K562 (cell line): ENCODE results near the gene MAP3K12. TPM values are rescaled to one million over a fixed set of nuclear protein-coding genes. Genes with fewer than 3 reads are reported as not detected.

Experiments
- ATAC-seq: fragments of 200-7000 bp; cut with Tn5 transposase; 3 replicates; pipeline ENCODE4 v1.9.1; 2020; ENCODE audit warnings: moderate library complexity
- BruUV-seq: library from RNA; stranded (reverse); fragments of 400-500 nt; replicated peaks from 2 replicates; lab custom pipeline; 2021; lab: Mats Ljungman, UMichigan
- CTCF ChIA-PET: fragments of 300-600 bp; formaldehyde crosslinking; extraction: SDS; loops from one replicate; lab custom pipeline; 2021; ENCODE audit warnings: low intra/inter-chr PET ratio; lab: Yijun Ruan, JAX
- POLR2A ChIA-PET: fragments of 300-600, 350-650 bp; sonication (Branson Sonifier 250); formaldehyde crosslinking; extraction: SDS; loops from one replicate; lab custom pipeline; 2021; ENCODE audit warnings: antibody characterized with exemption, inconsistent platforms; lab: Yijun Ruan, JAX
- DNase-seq, 4 experiments: peaks; one replicate each; pipeline versions ENCODE4 v3.0.0 to v3.0.0-alpha.2; 2011 to 2018; ENCODE audit warnings: low spot score in 3 of 4, mixed read lengths in 3 of 4; ENCODE audit errors: extremely low read depth in 1 of 4
- FAIRE-seq: peaks from 2 replicates; lab custom pipeline; 2011; peaks lifted over from hg19 to GRCh38; lab: Jason Lieb, UNC
- H2AFZ ChIP-seq: 2 replicates; pipeline ENCODE4 v1.6.0; 2011; ENCODE audit warnings: low read depth, low read length, control low read depth, inconsistent platforms
- H3K27ac ChIP-seq: fragments of 200-600 bp; 3 replicates; pipeline ENCODE4 v1.8.0; 2011; ENCODE audit warnings: low read depth, mild to moderate bottlenecking, control low read depth, inconsistent platforms, low read length, moderate library complexity, mixed read lengths; ENCODE audit errors: extremely low read depth
- H3K27me3 ChIP-seq, 2 experiments: fragments of 300-600 bp in 1 of 2; 2 replicates in 1 of 2; 3 replicates in 1 of 2; pipeline versions ENCODE4 v1.6.0 to v1.8.0; 2011; ENCODE audit warnings: inconsistent platforms in 2 of 2, low read length in 2 of 2, mild to moderate bottlenecking in 1 of 2, mixed read lengths in 1 of 2, moderate library complexity in 1 of 2; ENCODE audit not compliant: control insufficient read depth in 2 of 2, insufficient read depth in 2 of 2
- H3K36me3 ChIP-seq: fragments of 300-600 bp; 3 replicates; pipeline ENCODE4 v1.8.0; 2011; ENCODE audit warnings: mild to moderate bottlenecking, low read length, inconsistent platforms; ENCODE audit not compliant: control insufficient read depth, insufficient read depth
- H3K4me1 ChIP-seq, 2 experiments: fragments of 200-600 bp in 1 of 2; replicated peaks in 1 of 2; 2 replicates in 1 of 2; 3 replicates in 1 of 2; pipeline versions ENCODE4 v1.5.1 to v1.8.0; 2011; ENCODE audit warnings: inconsistent platforms in 2 of 2, low read length in 2 of 2, mild to moderate bottlenecking in 1 of 2, mixed read lengths in 1 of 2, moderate library complexity in 1 of 2; ENCODE audit not compliant: control insufficient read depth in 2 of 2, insufficient read depth in 2 of 2
- H3K4me2 ChIP-seq: 2 replicates; pipeline ENCODE4 v1.6.1; 2011; ENCODE audit warnings: low read length, control low read depth, inconsistent platforms, mixed read lengths; ENCODE audit not compliant: insufficient read depth
- H3K4me3 ChIP-seq: fragments of 200-600 bp; sonication (generic), shearing (Covaris generic); 2 replicates; pipeline ENCODE4 v1.5.1; 2016; ENCODE audit warnings: control low read depth, inconsistent platforms
- H3K79me2 ChIP-seq: fragments of 200-600 bp; 3 replicates; pipeline ENCODE4 v1.8.0; 2011; ENCODE audit warnings: low read length, inconsistent platforms; ENCODE audit not compliant: control insufficient read depth, insufficient read depth
- H3K9ac ChIP-seq, 2 experiments: 2 replicates each; pipeline versions ENCODE4 v1.6.0 to v1.6.1; 2011; ENCODE audit warnings: low read depth in 2 of 2, low read length in 2 of 2, control low read depth in 1 of 2, inconsistent platforms in 1 of 2, mild to moderate bottlenecking in 1 of 2, mixed read lengths in 1 of 2; ENCODE audit not compliant: insufficient read depth in 1 of 2
- H3K9me1 ChIP-seq: one replicate; pipeline ENCODE4 v1.6.0; 2011; ENCODE audit warnings: inconsistent platforms, mild to moderate bottlenecking, low read length, moderate library complexity; ENCODE audit not compliant: control insufficient read depth, insufficient read depth
- H3K9me3 ChIP-seq: replicated peaks from 2 replicates; pipeline ENCODE4 v1.5.1; 2011; ENCODE audit warnings: low read depth, low read length, inconsistent platforms; ENCODE audit not compliant: control insufficient read depth, insufficient read depth
- H4K20me1 ChIP-seq: replicated peaks from 2 replicates; pipeline ENCODE4 v1.6.1; 2011; ENCODE audit warnings: low read length, inconsistent platforms, mixed read lengths; ENCODE audit not compliant: control insufficient read depth, insufficient read depth
- CBX2 ChIP-seq: fragments of 200-600 bp; sonication (generic); IDR thresholded peaks from one replicate; pipeline ENCODE4 v1.6.1; 2012; ENCODE audit warnings: mild to moderate bottlenecking, low read length, inconsistent platforms; ENCODE audit not compliant: insufficient read depth, poor library complexity, severe bottlenecking
- RAD21 ChIP-seq, 2 experiments: fragments of 250-450 bp in 1 of 2; fragments of 450-650 bp in 1 of 2; sonication (Bioruptor Pico) in 1 of 2; formaldehyde crosslinking in 1 of 2; IDR thresholded peaks in 1 of 2; conservative IDR thresholded peaks in 1 of 2; 2 replicates each; pipeline versions ENCODE4 v1.4.0 to v1.8.0; 2020 to 2022; ENCODE audit warnings: mild to moderate bottlenecking in 2 of 2, moderate library complexity in 1 of 2
- WGBS: fragments of 100-300 bp; shearing (Covaris generic); methylation state at CpG from one replicate; pipeline ENCODE4 v1.1.6; 2016; ENCODE audit warnings: low coverage, mixed read lengths; ENCODE audit not compliant: insufficient coverage; ENCODE audit errors: missing lambda C conversion rate; 5-methylcytosine and 5-hydroxymethylcytosine counted together
- in situ Hi-C: fragments of 300-500 bp; cut with MboI; formaldehyde crosslinking; loops from 4 replicates; pipeline ENCODE4 v1.15.0; 2018; ENCODE audit warnings: inconsistent platforms, mixed read lengths
- intact Hi-C: fragments of 100-400 bp; cut with micrococcal nuclease; formaldehyde crosslinking; loops from 2 replicates; pipeline ENCODE4 v1.14.2; 2022
- polyA plus RNA-seq, 8 experiments: library from polyadenylated mRNA; depleted of rRNA in 4 of 8; stranded (reverse) in 5 of 8; unstranded in 3 of 8; fragments of >200 nt; fragmentation: Nextera tagmentation in 2 of 8; fragmentation: Illumina TruSeq in 1 of 8; extraction: Ambion mirVana in 2 of 8; extraction: Trizol in 1 of 8; gene quantifications; 2 replicates each; pipeline versions ENCODE4 v1.2.1 to v1.2.3, GENCODE V29; 2011 to 2014; ENCODE audit warnings: inconsistent platforms in 1 of 8, missing spikeins in 1 of 8
- total RNA-seq, 7 experiments: library from RNA; depleted of rRNA in 6 of 7; stranded (reverse); fragments of >200 nt in 6 of 7; fragmentation: Illumina TruSeq in 2 of 7; extraction: Trizol in 2 of 7; gene quantifications; 2 replicates each; pipeline versions ENCODE4 v1.2.1 to v1.2.3, GENCODE V29; 2011 to 2021; ENCODE audit warnings: low replicate concordance in 1 of 7
- TF ChIP-seq, protein P1 (sequence below), 3 experiments: IDR thresholded peaks in 2 of 3; conservative IDR thresholded peaks in 1 of 3; 2 replicates each; pipeline ENCODE4 v1.5.1; 2011 to 2012; ENCODE audit warnings: low read length in 3 of 3, mild to moderate bottlenecking in 3 of 3, control low read depth in 2 of 3, improper control_type of control experiment in 1 of 3, inconsistent platforms in 1 of 3, low read depth in 1 of 3, mixed read lengths in 1 of 3, moderate library complexity in 1 of 3; ENCODE audit not compliant: insufficient read depth in 2 of 3

The MAP3K12 gene
- total and polyA plus RNA-seq, 9 of the 15 experiments (the other 6 are each of a cell fraction or from before 2014, with no cell fraction given), result 0.10 to 2.4 (median 1.6) TPM

DNA sequence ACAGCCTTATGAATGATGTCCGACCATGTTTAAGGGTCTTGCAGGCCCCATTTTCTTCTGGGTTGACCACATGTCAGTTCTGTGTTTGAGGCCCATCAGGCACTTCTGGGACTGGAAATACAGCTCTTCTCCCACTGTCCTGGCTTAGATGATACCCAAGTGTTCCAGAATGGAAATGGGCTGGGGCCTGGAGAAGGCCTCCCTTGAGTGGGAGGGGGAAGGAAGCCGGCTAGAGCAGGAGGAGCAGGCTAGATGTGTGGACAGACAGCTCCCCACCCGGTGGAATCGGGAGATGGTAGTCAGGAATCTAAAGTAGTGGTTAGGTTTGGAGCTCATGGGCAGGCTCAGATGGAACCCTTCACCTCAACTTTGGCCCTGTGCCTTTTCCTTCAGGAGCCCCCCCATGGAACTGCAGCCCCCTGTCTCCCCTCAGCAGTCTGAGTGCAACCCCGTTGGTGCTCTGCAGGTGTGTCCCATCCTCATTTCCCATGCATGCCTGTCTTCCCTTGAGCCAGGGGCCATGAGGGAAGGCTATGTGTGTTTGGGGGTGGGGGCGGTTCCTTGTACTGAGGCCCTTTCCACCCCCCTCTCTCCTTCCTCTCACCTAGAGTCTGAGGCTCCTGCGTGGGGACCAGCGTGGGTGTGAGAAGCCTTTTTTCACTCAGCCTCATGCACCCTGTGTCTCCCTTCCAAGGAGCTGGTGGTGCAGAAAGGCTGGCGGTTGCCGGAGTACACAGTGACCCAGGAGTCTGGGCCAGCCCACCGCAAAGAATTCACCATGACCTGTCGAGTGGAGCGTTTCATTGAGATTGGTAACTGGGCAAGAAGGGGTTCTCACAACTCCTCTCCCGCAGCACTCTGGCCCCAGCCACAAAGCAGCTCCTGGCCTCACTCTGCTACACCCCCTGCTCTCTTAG, 5.0 kb upstream of the MAP3K12 start:
- 81% methylated on average over 12 of the region's 14 CpGs for WGBS
- Histone ChIP-seq H3K27me3 (no peaks in the 10 kb centered on the region), H3K4me2 (no peak overlapping the region), H2AFZ (no peak overlapping the region), H4K20me1 (no peaks in the 10 kb centered on the region), H3K36me3 (peaks cover 44% of the 10 kb centered on the region; the same call in 2 of the 3 replicates), H3K9ac (peak overlapping the region in 1 of 2 experiments; percentile 2; a peak in 1 of 4 replicates), H3K9me1 (no peaks in the 10 kb centered on the region), H3K27ac (no peak overlapping the region), H3K4me3 (no peak overlapping the region), H3K79me2 (peaks cover 27% of the 10 kb centered on the region), H3K9me3 (no peaks in the 10 kb centered on the region), H3K4me1 (peaks cover 18 to 31% of the 10 kb centered on the region in 2 experiments; a peak in 4 of 5 replicates)
- no peak for ATAC-seq
- BruUV-seq, result no TSS peak
- TF ChIP-seq RAD21 (CRISPR knock-in tag; conservative IDR thresholded peaks at IDR 0.05 in 1 of 2, IDR thresholded peaks at IDR 0.05 in 1 of 2), result peak in 1 of 2 experiments; percentile 32; a peak in 2 of 4 replicates
- TF ChIP-seq, protein P1, sequence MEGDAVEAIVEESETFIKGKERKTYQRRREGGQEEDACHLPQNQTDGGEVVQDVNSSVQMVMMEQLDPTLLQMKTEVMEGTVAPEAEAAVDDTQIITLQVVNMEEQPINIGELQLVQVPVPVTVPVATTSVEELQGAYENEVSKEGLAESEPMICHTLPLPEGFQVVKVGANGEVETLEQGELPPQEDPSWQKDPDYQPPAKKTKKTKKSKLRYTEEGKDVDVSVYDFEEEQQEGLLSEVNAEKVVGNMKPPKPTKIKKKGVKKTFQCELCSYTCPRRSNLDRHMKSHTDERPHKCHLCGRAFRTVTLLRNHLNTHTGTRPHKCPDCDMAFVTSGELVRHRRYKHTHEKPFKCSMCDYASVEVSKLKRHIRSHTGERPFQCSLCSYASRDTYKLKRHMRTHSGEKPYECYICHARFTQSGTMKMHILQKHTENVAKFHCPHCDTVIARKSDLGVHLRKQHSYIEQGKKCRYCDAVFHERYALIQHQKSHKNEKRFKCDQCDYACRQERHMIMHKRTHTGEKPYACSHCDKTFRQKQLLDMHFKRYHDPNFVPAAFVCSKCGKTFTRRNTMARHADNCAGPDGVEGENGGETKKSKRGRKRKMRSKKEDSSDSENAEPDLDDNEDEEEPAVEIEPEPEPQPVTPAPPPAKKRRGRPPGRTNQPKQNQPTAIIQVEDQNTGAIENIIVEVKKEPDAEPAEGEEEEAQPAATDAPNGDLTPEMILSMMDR (IDR thresholded peaks at IDR 0.05 in 2 of 3, conservative IDR thresholded peaks at IDR 0.05 in 1 of 3; ENCODE audit: insufficient read depth in 2 of 3, low read depth in 1 of 3, low read length in 3 of 3), result peak in 2 of 3 experiments; percentile 7 to 17; a peak in 2 of 6 replicates
- TF ChIP-seq CBX2, result no peak
- FAIRE-seq, result no peak
- in situ Hi-C loops (loop anchor here (10.0 kb wide), 1 partner anchor 179 kb away; the partner anchor contains the start of gene AAAS), intact Hi-C loops (loop anchor here (10.0 kb wide), 1 partner anchor 439 kb away; no protein-coding TSS in a partner anchor)
- ChIA-PET CTCF (interaction anchor here (0.7 kb wide), 1 partner anchor 152 kb away, joined by 3 read pairs; no protein-coding TSS in a partner anchor), POLR2A (interaction anchor here (0.6 to 1.1 kb wide), 5 partner anchors 11 to 328 kb away, joined by 3 read pairs; no protein-coding TSS in a partner anchor)
- no peak for DNase-seq
